ENCODE measurements around the gene SLC35F2.

DNA sequence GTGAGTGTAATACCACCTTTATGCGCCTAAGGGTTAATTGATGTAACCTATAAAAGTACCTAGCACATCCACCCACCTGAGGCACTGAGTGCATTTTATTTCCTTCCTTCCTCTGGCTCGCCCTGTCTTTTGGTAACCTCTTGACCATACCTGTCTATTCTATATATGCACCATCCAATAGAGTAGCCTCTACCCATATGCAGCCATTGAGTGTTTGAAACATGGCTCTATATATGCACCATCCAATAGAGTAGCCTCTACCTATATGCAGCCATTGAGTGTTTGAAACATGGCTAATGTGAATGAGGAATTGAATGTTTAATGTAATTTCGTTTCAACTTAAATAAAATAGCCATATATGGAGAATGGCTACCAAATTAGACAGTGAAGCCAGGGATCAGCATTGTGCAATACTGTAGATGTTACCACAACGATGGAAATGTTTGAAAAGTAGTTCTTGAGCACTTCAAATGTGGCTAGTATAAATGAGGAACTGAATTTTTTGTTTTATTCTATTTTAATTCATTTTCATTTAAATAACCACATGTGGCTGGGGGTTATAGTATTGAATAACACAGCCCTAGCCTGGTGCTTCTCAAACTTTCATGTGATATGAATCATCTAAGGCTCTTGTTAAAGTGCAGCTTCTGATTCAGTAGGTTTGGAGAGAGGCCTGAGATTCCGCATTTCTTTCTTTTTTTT is 33.8 kb downstream of the SLC35F2 start:
- TF ChIP-seq SMC3 (IDR thresholded peaks at IDR 0.05) (no peak), GATA3 (IDR thresholded peaks at IDR 0.05; ENCODE audit: borderline replicate concordance) (no peak), EP300 (IDR thresholded peaks at IDR 0.05) (no peak), POLR2A (IDR thresholded peaks at IDR 0.05; ENCODE audit: low read length) (no peak), KDM1A (IDR thresholded peaks at IDR 0.05; ENCODE audit: low read depth) (no peak)
- TF ChIP-seq, protein P1, sequence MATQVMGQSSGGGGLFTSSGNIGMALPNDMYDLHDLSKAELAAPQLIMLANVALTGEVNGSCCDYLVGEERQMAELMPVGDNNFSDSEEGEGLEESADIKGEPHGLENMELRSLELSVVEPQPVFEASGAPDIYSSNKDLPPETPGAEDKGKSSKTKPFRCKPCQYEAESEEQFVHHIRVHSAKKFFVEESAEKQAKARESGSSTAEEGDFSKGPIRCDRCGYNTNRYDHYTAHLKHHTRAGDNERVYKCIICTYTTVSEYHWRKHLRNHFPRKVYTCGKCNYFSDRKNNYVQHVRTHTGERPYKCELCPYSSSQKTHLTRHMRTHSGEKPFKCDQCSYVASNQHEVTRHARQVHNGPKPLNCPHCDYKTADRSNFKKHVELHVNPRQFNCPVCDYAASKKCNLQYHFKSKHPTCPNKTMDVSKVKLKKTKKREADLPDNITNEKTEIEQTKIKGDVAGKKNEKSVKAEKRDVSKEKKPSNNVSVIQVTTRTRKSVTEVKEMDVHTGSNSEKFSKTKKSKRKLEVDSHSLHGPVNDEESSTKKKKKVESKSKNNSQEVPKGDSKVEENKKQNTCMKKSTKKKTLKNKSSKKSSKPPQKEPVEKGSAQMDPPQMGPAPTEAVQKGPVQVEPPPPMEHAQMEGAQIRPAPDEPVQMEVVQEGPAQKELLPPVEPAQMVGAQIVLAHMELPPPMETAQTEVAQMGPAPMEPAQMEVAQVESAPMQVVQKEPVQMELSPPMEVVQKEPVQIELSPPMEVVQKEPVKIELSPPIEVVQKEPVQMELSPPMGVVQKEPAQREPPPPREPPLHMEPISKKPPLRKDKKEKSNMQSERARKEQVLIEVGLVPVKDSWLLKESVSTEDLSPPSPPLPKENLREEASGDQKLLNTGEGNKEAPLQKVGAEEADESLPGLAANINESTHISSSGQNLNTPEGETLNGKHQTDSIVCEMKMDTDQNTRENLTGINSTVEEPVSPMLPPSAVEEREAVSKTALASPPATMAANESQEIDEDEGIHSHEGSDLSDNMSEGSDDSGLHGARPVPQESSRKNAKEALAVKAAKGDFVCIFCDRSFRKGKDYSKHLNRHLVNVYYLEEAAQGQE (IDR thresholded peaks at IDR 0.05): no peak

Data from A549 (cell line).